GM21360 (cell line): ENCODE measurements around the gene MCIDAS.
A peak's percentile ranks its signal among the peaks of the same experiment; 100 is the strongest.

Experiments
- ATAC-seq: cut with Tn5 transposase; IDR thresholded peaks from one replicate; pipeline ENCODE4 v1.9.1; 2021; ENCODE audit warnings: mild to moderate bottlenecking, moderate library complexity; ENCODE audit not compliant: unreplicated experiment

MCIDAS gene

DNA sequence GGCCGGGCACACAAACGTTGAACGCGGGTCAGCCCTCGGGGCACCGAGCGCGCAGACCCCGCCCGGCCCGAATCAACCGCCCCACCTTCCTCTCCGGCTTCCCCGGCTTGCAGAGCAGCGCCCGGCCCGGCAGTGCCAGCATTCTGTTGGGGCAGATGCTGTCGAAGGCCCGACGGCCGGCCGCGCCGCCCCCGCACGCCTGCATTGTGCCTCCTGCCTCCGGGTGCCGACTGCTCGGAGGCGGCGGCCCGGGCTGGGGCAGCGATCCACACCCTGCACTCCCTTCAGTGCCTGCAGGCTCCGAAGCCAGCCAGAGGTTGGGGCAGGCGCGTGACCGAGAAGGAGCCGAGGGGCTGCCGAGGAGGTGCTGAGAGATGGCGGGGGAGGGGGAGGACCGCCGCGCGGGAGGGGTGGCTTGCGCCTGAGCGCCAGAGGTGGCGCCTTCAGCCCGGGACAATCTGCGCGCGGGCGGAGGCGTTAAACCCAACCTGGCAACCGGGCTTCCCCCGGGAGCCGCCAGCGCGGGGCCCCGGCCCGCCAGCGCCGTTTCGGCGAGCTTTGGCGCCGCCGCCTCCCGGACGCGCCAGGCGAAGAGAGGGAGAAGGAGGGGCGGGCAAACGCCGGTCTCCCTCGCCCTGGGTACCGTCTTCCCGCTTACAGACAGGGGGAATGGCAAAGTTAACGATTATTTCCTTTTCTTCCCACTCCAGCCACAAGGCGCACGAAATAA lies at the start of gene MCIDAS:
MCIDAS (minus strand) TSS at position 382 of the 730 bp plus-strand sequence; CDS start at position 205, 177 bp downstream.
- peak; percentile 41 for ATAC-seq

DNA sequence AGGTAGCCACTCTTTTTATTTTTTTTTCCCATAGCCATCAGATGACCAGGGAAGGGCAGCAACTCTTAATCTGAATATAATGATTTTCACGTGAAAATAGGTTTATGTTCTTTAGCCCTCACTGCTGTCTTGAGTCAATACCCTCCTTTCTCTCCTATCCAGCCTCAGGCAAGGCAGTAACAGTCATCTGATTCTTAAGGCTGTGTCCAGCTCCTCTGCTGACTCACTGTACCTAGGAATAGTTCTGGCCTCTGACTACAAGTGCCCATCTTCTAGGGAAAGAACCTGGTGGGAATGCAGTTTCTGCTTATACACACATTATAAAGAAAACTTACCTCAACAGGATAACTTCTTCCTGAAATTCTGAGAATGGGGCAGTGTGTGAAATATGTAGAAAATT lies 49.7 kb upstream of the MCIDAS start:
- no peak for ATAC-seq

- no peak for ATAC-seq
These were observed 31.2 kb upstream of the MCIDAS start for GRCh38 chr5:55258339-55258738.

DNA sequence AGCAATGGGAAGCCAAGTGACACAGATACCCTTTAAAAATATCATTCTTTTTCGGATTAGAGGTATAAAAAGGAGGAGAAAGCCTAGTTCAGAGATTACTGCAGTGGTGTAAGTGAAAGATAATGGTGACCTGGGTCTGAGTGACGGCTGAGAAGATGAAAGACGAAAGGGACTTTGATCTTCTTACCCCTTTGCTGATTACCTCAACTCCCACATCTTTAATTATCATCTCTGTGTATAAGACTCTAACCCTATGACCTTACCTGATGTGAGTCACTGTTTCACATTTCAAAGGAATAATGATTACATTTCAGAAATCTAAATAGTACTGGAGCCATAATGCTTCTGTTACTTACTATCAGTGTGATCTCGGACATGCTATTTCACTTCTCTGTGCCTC lies 27.7 kb upstream of the MCIDAS start:
- ATAC-seq, result no peak

DNA sequence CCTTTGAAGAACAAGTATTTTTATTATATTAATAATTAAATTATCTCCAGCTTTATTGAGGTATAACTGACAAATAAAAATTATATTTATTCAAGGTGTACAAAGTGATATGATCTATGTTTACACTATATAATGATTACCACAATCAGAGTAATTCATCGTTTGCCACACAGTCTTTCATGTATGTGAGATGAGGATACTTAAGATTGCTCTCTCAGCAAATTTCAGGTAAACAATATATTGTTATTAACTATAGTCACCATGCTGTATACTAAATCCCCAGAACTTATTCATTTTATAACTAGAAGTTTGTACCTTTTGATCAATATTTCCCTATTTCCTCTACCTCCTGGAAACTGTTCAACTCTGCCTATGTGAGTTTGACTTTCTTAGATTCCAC lies 22.9 kb upstream of the MCIDAS start:
- ATAC-seq, result no peak

DNA sequence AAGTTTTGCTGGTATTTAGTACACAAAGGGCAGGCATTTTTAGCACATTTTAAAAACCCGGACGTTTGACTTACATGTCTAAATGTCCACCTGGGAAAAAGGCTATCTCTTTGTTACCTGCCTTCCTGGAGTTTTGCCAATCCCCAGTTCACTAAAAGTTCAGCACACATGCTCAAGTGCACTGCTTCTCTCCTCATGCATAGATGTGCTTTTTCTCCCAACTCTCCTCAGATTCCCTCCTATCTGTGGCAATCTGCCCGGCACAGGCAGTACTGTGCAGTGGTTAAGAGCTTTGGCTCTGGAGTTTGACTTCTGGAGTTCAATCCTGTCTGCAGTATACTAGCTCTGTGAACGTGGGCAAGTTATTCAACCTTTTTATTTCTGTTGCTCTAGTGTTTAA lies 14.6 kb upstream of the MCIDAS start:
- ATAC-seq, result no peak

DNA sequence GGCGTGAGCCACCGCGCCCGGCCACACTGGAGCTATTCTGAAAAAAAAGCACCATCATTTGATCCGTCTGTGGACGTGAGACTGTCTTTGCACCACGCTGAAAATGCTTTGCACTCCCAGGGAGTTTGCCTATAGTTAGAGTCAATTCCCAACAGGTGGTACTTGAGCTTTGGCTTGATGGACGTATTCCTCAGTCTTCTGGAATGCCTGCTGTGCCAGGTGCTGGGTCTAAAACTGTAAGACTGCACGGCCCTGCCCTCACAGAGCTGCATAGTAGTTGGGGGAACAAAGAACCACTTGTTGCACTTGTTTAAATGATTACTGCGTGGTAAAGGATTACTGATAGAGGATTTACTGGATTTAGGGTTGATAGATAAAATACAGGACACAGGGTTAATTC lies 9.7 kb upstream of the MCIDAS start:
- ATAC-seq, result no peak

GRCh38 chr5:55234121-55234700 lies 7.1 kb upstream of the MCIDAS start:
- no peak for ATAC-seq

DNA sequence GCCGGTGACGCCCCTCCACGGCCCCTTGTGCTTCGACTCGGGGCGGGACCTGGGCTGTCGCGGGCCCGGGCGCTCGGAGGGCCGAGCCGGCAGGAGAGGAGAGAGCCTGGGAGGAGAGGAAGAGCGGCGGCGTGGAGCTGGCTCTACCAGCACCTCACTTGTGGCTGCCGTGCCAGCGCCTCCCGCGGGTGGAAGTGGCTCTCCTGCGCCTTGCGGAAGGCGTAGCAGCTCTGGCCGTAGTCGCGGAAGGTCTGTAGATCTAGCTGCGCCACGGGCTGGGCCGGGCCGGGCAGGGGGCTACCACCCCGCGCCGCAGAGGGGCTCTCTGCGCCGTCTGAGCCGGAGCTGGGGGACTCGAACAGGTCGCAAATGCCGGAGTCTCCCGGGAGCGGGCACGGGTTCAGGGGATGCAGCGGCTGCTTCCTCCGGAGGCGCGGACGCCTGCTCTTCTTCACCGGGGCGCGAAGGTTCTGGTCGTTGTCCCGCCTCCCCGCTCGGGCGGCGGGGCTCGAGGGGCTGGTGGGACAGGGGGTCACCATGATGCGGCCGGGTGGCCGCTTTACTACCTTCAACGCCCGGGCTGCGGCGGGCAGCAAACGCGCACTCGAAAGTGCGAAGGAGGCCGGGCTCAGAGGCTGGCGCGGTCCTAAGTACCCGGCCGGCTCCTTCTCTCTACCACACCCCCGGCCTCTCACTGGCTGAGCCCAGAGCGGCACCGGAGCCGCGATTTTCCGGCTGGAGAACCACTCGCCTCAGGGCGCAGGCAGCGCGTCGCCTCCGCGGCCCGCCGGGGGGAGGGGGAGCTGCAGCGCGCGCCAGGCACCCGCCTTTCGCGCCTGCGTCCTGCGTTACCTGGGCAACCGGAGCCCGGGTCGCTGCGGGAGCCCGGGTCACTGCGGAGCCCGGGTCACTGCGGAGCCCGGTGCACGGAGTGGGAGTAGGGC lies 6.1 kb upstream of the MCIDAS start, which contains the start of gene CCNO:
CCNO (minus strand) TSS at position 624 of the 944 bp plus-strand sequence; CDS start at position 539, 85 bp downstream.
- peak; percentile 56 for ATAC-seq

GRCh38 chr5:55232271-55232984 lies 5.3 kb upstream of the MCIDAS start:
- ATAC-seq, result no peak

GRCh38 chr5:55231919-55232270 lies 4.8 kb upstream of the MCIDAS start:
- ATAC-seq, result no peak

DNA sequence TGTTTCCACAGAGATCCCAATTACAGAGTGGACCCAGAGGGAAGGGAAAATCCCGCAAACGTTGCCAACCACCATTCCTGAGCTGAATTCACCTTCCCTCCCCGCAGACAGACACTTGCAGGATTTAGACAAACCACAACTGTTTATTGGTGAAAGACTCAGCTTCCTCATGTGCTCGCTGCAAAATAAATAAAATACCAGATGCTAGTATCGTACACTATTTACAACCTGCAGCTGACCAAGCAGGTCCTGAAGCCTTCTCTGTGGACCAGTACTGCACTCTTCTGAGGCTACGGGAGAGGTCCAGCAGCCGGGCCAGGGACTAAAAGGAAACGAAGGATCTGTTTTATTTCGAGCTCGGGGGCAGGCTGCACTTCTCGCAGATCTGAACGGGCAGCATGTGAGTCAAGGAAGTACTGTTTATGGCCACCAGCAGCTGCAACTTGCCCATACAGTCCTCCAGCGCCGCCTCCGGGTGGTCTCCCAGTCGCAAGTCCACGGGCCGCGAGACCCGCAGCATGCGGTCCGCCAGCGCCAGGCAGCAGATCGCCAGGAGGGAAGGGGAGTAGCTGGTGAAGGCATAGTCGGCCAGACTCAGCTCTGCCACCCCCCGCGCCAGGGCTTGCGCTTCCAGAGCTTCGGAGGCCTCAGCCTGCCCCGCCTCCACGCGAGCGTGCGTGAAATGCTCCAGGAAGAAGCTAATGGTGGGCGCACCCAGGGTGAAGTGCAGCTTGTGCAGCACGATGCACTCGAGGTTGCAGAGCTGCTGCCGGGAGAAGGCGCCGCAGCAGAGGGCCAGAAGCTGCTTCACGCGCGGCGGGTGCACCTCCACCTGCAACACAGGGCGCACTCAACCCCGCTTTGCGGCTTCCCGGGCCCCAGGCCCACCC lies 4.2 kb upstream of the MCIDAS start:
- ATAC-seq, result no peak

DNA sequence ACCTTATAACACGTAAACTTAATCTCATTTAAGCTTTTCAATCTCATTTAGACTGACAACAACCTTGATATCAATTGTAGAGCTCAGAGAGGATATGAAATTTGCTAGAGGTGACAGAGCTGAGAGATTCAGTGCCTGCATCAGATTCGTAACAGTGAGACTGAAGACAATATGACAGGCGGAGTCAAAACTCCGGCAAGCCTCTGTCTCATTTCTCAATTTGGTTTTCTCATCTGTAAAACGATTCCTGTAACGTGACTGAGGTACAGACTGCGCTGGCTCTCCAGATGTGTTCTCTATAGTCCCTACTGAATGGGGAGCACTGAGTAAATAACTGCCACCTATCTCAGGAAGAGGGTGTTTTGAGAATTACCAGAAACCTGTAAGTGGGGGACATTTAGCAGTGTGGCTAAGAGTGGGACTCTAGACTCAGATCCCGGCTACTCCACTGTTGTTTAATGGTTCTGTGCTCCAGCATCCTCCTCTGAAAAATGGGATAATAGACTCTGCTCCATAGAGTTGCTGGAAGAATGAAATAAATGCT lies 3.0 kb upstream of the MCIDAS start:
- no peak for ATAC-seq

- no peak for ATAC-seq
These were observed 732 bp upstream of the MCIDAS start for GRCh38 chr5:55227664-55228430.

DNA sequence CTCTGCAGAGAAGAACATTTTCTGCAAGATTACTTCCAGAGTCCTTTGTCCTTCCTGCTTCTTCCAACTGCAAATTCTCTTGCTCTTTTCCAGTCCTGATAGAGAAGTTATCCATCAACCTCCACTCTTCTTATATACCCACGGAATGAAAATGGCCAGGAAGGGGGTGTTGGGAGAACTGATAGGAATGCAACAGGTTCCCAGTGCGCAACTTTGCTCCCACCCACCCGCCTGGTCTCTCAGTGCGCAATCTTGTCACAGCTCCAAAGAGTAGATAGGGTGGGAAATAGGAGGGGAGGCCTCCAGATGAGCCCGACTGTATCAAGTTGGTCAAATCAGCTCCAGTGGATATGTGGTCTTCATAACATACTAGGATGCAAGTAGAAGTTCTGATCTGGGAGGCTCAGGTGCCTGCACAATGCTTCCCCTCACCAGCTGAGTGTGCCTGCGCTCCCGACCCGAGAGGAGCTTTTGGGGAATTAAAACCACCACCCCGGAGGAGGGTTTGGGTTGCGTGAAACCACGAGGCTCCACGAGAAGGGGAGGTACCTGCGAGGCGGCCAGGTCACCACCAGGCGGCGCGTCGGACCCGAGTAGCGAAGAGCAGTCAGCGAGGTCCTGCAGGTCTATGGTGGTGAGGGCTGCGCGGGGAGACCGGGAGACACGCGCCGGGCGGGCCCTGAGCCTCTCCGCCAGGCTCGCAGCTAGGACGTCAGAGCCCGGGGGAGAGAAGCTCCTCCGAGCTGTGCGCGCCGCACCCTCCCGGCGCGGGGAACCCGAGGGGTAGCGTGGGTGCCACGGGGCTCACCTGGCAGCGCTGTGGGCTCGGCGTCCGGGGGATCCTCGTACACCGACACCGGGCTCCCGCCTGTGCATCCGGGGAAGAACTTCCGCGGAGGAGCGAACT lies 835 bp downstream of the MCIDAS start:
- ATAC-seq, result peak; percentile 45

- ATAC-seq, result no peak
These were observed 1.8 kb downstream of the MCIDAS start for GRCh38 chr5:55225346-55225745.

- ATAC-seq, result no peak
These were observed 3.3 kb downstream of the MCIDAS start for GRCh38 chr5:55223812-55224240.
